Activated CD8-positive, alpha-beta T cell treated with anti-CD3 and anti-CD28 coated beads for 36 hours (primary cell): ENCODE measurements around the gene ALCAM. TPM values are rescaled to one million over a fixed set of nuclear protein-coding genes. Genes with fewer than 3 reads are reported as not detected.
A peak's percentile ranks its signal among the peaks of the same experiment; 100 is the strongest.
"Not testable (repeated sequence)": the region's sequence is repeated elsewhere in the genome, so short reads cannot be mapped to it uniquely, and the experiment has no call there.

Experiments
- ATAC-seq: fragments of 200-7000 bp; cut with Tn5 transposase; one replicate; pipeline ENCODE4 v1.10.0; 2021; ENCODE audit warnings: mild to moderate bottlenecking, moderate library complexity
- CTCF ChIA-PET: fragments of 350-600 bp; sonication (Branson Sonifier 250); formaldehyde crosslinking; loops from one replicate; lab custom pipeline; 2021; ENCODE audit warnings: antibody characterized with exemption; lab: Charles Lee
- POLR2A ChIA-PET: fragments of 350-600 bp; sonication (Branson Sonifier 250); formaldehyde crosslinking; loops from one replicate; lab custom pipeline; 2021; ENCODE audit warnings: antibody characterized with exemption; lab: Charles Lee
- DNase-seq: peaks from one replicate; pipeline ENCODE4 v3.0.0-alpha.2; 2020
- H3K27ac Mint-ChIP-seq: one replicate; pipeline ENCODE4 v1.8.0; 2021; ENCODE audit warnings: mild to moderate bottlenecking, mixed read lengths
- H3K27me3 Mint-ChIP-seq: one replicate; pipeline ENCODE4 v1.8.0; 2021; ENCODE audit warnings: mixed read lengths
- H3K36me3 Mint-ChIP-seq: one replicate; pipeline ENCODE4 v1.8.0; 2021; ENCODE audit warnings: low read depth, mixed read lengths
- H3K4me1 Mint-ChIP-seq: one replicate; pipeline ENCODE4 v1.8.0; 2021; ENCODE audit warnings: low read depth, mixed read lengths
- H3K4me3 Mint-ChIP-seq: one replicate; pipeline ENCODE4 v1.8.0; 2021; ENCODE audit warnings: mild to moderate bottlenecking, moderate library complexity, mixed read lengths
- H3K9me3 Mint-ChIP-seq: one replicate; pipeline ENCODE4 v1.8.0; 2021; ENCODE audit warnings: mixed read lengths
- CTCF ChIP-seq: fragments of 200-600 bp; IDR thresholded peaks from one replicate; pipeline ENCODE4 v1.8.0; 2022; ENCODE audit warnings: antibody characterized with exemption, mild to moderate bottlenecking
- intact Hi-C: fragments of 100-400 bp; cut with micrococcal nuclease; formaldehyde crosslinking; loops from one replicate; pipeline ENCODE4 v1.10.0; 2022
- total RNA-seq, 2 experiments: library from RNA; stranded (reverse); gene quantifications; one replicate each; pipeline ENCODE4 v1.2.3, GENCODE V29; 2021

ALCAM gene
- total RNA-seq, 2 experiments from 2014 or later: 13.9 to 14.5 TPM

DNA sequence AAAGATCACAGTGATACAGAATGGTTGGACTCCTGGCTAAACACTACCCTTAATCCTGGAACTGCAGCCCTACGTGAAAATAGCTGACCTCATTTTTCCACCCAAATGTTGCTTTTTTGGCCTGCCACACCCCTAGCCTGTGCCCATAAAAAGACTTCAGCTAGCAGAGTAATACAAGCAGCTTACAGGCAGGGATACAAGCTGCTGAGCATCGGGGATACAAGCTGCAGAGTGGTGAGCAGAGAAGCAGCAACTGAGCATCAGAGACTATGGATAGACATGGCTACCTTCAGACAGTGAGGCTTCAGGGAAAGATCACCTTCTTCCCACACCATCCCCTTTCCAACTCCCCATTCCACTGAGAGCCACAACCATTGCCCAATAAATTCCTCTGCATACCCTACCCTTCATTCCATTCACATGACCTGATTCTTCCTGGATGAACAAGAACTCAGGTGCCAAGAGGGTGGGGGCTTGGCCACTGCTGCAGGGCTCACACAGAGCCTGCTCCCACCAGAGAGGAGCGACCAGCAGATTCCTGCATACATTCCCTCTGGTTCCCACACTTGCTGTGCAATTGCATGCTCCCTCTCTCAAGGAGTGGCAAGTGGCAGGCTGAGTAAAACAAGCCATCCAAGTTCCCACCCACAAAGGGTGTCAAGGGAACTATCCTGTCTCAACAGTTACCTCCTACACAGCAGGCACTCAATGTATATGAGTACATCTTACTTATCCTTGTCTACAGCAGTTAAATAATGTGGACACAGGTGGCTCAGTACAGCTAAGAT lies 217.5 kb downstream of the ALCAM start:
- TF ChIP-seq CTCF: no peak
- Mint-ChIP-seq H3K27me3 (no peaks in the 10 kb centered on the region), H3K27ac (no peak overlapping the region), H3K4me1 (no peaks in the 10 kb centered on the region), H3K4me3 (no peak overlapping the region), H3K36me3 (no peaks in the 10 kb centered on the region), H3K9me3 (no peaks in the 10 kb centered on the region)
- no peak for ATAC-seq
- no peak for DNase-seq
- CTCF ChIA-PET: no interaction called here
- intact Hi-C loops: no loop called here
- POLR2A ChIA-PET: no interaction called here

GRCh38 chr3:105593315-105593714 lies 226.6 kb downstream of the ALCAM start:
- ChIA-PET CTCF (no interaction called here), POLR2A (no interaction called here)
- intact Hi-C loops: no loop called here
- H3K9me3 Mint-ChIP-seq: no peaks in the 10 kb centered on the region
- H3K4me1 Mint-ChIP-seq: peaks cover 8% of the 10 kb centered on the region
- ATAC-seq (no peak), DNase-seq (no peak)
- TF ChIP-seq CTCF: no peak
- no peak overlapping the region for H3K4me3 Mint-ChIP-seq
- no peak overlapping the region for H3K27ac Mint-ChIP-seq
- peaks cover 3% of the 10 kb centered on the region for H3K27me3 Mint-ChIP-seq
- no peaks in the 10 kb centered on the region for H3K36me3 Mint-ChIP-seq

DNA sequence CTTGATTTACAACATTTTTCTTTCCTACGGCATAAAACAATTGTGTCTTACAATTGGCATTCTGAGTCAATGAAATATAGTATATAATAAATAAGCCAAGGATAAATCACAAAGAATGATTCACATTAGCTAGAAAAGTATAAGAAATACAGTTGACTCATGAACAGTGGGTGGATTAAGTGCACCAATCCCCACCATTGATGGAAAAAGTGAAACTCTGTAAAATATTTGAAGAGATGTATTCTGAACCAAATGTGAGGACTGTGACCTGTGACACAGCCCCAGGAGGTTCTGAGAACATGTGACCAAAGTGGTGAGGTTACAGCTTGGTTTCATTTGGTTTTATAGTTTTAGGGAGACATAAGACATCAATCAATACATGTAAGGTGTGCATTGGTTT lies 227.5 kb downstream of the ALCAM start:
- no peak overlapping the region for H3K4me3 Mint-ChIP-seq
- ATAC-seq: peak; percentile 96
- no peaks in the 10 kb centered on the region for H3K36me3 Mint-ChIP-seq
- intact Hi-C loops: no loop called here
- peak; percentile 49 for DNase-seq
- ChIA-PET CTCF (no interaction called here), POLR2A (no interaction called here)
- TF ChIP-seq CTCF: no peak
- peaks cover 8% of the 10 kb centered on the region for H3K4me1 Mint-ChIP-seq
- H3K9me3 Mint-ChIP-seq: no peaks in the 10 kb centered on the region
- H3K27ac Mint-ChIP-seq: no peak overlapping the region
- H3K27me3 Mint-ChIP-seq: peaks cover 3% of the 10 kb centered on the region

GRCh38 chr3:105598042-105598796 lies 231.5 kb downstream of the ALCAM start:
- no peak overlapping the region for H3K4me3 Mint-ChIP-seq
- no peaks in the 10 kb centered on the region for H3K36me3 Mint-ChIP-seq
- DNase-seq (no peak), ATAC-seq (peak; percentile 46)
- POLR2A ChIA-PET: interaction anchor here (0.6 kb wide), 1 partner anchor 518 kb away, joined by 3 read pairs; no protein-coding TSS in a partner anchor
- H3K27ac Mint-ChIP-seq: no peak overlapping the region
- intact Hi-C loops: no loop called here
- H3K9me3 Mint-ChIP-seq: no peaks in the 10 kb centered on the region
- no peak for TF ChIP-seq CTCF
- CTCF ChIA-PET: interaction anchor here (0.7 kb wide), 1 partner anchor 679 kb away, joined by 3 read pairs; no protein-coding TSS in a partner anchor
- H3K4me1 Mint-ChIP-seq: peaks cover 8% of the 10 kb centered on the region
- no peaks in the 10 kb centered on the region for H3K27me3 Mint-ChIP-seq

GRCh38 chr3:105599350-105599749 lies 232.6 kb downstream of the ALCAM start:
- ChIA-PET POLR2A (interaction anchor here (0.7 kb wide), 1 partner anchor 1029 kb away, joined by 4 read pairs; no protein-coding TSS in a partner anchor), CTCF (no interaction called here)
- H3K36me3 Mint-ChIP-seq: no peaks in the 10 kb centered on the region
- no peak overlapping the region for H3K27ac Mint-ChIP-seq
- H3K4me1 Mint-ChIP-seq: peaks cover 2% of the 10 kb centered on the region
- intact Hi-C loops: no loop called here
- ATAC-seq (no peak), DNase-seq (no peak)
- H3K4me3 Mint-ChIP-seq: no peak overlapping the region
- no peaks in the 10 kb centered on the region for H3K9me3 Mint-ChIP-seq
- no peak for TF ChIP-seq CTCF
- no peaks in the 10 kb centered on the region for H3K27me3 Mint-ChIP-seq

GRCh38 chr3:105601756-105602155 lies 235.0 kb downstream of the ALCAM start:
- H3K9me3 Mint-ChIP-seq, H3K27me3 Mint-ChIP-seq, CTCF ChIA-PET, ATAC-seq, H3K4me1 Mint-ChIP-seq, POLR2A ChIA-PET, intact Hi-C loops, H3K4me3 Mint-ChIP-seq, H3K36me3 Mint-ChIP-seq, DNase-seq, H3K27ac Mint-ChIP-seq: not testable (repeated sequence)

- H3K4me3 Mint-ChIP-seq, intact Hi-C loops, ATAC-seq, POLR2A ChIA-PET, CTCF ChIA-PET, H3K4me1 Mint-ChIP-seq, H3K27me3 Mint-ChIP-seq, DNase-seq, H3K27ac Mint-ChIP-seq, H3K36me3 Mint-ChIP-seq, H3K9me3 Mint-ChIP-seq: not testable (repeated sequence)
These were observed 235.6 kb downstream of the ALCAM start for GRCh38 chr3:105602286-105602685.
